ENCODE results near the gene IGFBP5.

Gene IGFBP5

GRCh38 chr2:216710551-216711301, 15.4 kb upstream of the IGFBP5 start:
- H3K4me3 ChIP-seq (ENCODE audit: control insufficient read depth, low read depth, low read length) = no peak overlapping the region

GRCh38 chr2:216702756-216703155, 7.4 kb upstream of the IGFBP5 start:
- DNase-seq (ENCODE audit: low read depth) = no peak
- no peak overlapping the region for H3K4me3 ChIP-seq (ENCODE audit: control insufficient read depth, low read depth, low read length)
- TF ChIP-seq CTCF (IDR thresholded peaks at IDR 0.05; ENCODE audit: control insufficient read depth, insufficient read depth, low read depth, low read length, missing control alignments) = no peak

More at GRCh38 chr2:216710551-216711301, 15.4 kb upstream of the IGFBP5 start:
- TF ChIP-seq CTCF (IDR thresholded peaks at IDR 0.05; ENCODE audit: control insufficient read depth, insufficient read depth, low read depth, low read length, missing control alignments) = no peak
- no peak for DNase-seq (ENCODE audit: low read depth)

GRCh38 chr2:216701544-216701943, 6.2 kb upstream of the IGFBP5 start:
- DNase-seq (ENCODE audit: low read depth) = no peak
- TF ChIP-seq CTCF (IDR thresholded peaks at IDR 0.05; ENCODE audit: control insufficient read depth, insufficient read depth, low read depth, low read length, missing control alignments) = no peak
- no peak overlapping the region for H3K4me3 ChIP-seq (ENCODE audit: control insufficient read depth, low read depth, low read length)

GRCh38 chr2:216700781-216701180, 5.4 kb upstream of the IGFBP5 start:
- TF ChIP-seq CTCF (IDR thresholded peaks at IDR 0.05; ENCODE audit: control insufficient read depth, insufficient read depth, low read depth, low read length, missing control alignments) = no peak
- H3K4me3 ChIP-seq (ENCODE audit: control insufficient read depth, low read depth, low read length) = no peak overlapping the region
- DNase-seq (ENCODE audit: low read depth) = no peak

GRCh38 chr2:216700088-216700567, 4.8 kb upstream of the IGFBP5 start:
- TF ChIP-seq CTCF (IDR thresholded peaks at IDR 0.05; ENCODE audit: control insufficient read depth, insufficient read depth, low read depth, low read length, missing control alignments) = no peak
- no peak overlapping the region for H3K4me3 ChIP-seq (ENCODE audit: control insufficient read depth, low read depth, low read length)
- no peak for DNase-seq (ENCODE audit: low read depth)

- TF ChIP-seq CTCF (IDR thresholded peaks at IDR 0.05; ENCODE audit: control insufficient read depth, insufficient read depth, low read depth, low read length, missing control alignments) = peak; percentile 73
- peak; percentile 46 for DNase-seq (ENCODE audit: low read depth)
- H3K4me3 ChIP-seq (ENCODE audit: control insufficient read depth, low read depth, low read length) = no peak overlapping the region
These were observed 3.5 kb upstream of the IGFBP5 start for GRCh38 chr2:216698895-216699294.
